GM13976 (cell line): ENCODE data around the gene CD82.
"Not testable (repeated sequence)": the region's sequence is repeated elsewhere in the genome, so short reads cannot be mapped to it uniquely, and the experiment has no call there.

Experiments used
- DNase-seq: peaks from one replicate; pipeline ENCODE4 v3.0.0; 2012; ENCODE audit warnings: low spot score
- in situ Hi-C: fragments of 300-500 bp; cut with MboI; formaldehyde crosslinking; loops from one replicate; pipeline ENCODE4 v1.12.0; 2022; ENCODE audit warnings: low sequenced_read_pairs, mixed read lengths, inconsistent platforms; ENCODE audit not compliant: unreplicated experiment
- TF ChIP-seq, protein P1 (sequence below): IDR thresholded peaks from 2 replicates; pipeline ENCODE4 v1.5.1; 2012; ENCODE audit warnings: borderline replicate concordance, mild to moderate bottlenecking; ENCODE audit not compliant: insufficient read depth; ENCODE audit errors: extremely low read depth, missing control alignments, control extremely low read depth

CD82 gene

DNA sequence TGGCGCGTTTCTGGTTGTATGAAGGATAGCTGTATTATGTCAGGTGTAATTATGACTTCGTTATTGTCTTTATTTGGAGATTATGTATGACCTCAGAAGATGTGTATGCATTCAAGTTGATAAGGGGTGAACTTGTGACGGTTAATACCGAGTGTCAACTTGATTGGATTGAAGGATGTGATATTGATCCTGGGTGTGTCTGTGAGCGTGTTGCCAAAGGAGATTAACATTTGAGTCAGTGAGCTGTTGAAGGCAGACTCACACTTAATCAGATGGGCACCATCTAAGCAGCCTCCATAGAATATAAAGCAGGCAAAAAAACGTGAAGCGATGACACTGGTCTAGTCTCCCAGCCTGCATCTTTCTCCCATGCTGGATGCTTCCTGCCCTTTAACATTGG is 15.3 kb upstream of the CD82 start:
- TF ChIP-seq, protein P1, sequence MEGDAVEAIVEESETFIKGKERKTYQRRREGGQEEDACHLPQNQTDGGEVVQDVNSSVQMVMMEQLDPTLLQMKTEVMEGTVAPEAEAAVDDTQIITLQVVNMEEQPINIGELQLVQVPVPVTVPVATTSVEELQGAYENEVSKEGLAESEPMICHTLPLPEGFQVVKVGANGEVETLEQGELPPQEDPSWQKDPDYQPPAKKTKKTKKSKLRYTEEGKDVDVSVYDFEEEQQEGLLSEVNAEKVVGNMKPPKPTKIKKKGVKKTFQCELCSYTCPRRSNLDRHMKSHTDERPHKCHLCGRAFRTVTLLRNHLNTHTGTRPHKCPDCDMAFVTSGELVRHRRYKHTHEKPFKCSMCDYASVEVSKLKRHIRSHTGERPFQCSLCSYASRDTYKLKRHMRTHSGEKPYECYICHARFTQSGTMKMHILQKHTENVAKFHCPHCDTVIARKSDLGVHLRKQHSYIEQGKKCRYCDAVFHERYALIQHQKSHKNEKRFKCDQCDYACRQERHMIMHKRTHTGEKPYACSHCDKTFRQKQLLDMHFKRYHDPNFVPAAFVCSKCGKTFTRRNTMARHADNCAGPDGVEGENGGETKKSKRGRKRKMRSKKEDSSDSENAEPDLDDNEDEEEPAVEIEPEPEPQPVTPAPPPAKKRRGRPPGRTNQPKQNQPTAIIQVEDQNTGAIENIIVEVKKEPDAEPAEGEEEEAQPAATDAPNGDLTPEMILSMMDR = no peak
- in situ Hi-C loops = no loop called here
- no peak for DNase-seq

- DNase-seq = no peak
- TF ChIP-seq, protein P1 = no peak
- in situ Hi-C loops = no loop called here
Observed at GRCh38 chr11:44551456-44552139, 13.9 kb upstream of the CD82 start.

- in situ Hi-C loops = no loop called here
- no peak for DNase-seq
- TF ChIP-seq, protein P1 = no peak
Observed at GRCh38 chr11:44555031-44555800, 10.2 kb upstream of the CD82 start.

DNA sequence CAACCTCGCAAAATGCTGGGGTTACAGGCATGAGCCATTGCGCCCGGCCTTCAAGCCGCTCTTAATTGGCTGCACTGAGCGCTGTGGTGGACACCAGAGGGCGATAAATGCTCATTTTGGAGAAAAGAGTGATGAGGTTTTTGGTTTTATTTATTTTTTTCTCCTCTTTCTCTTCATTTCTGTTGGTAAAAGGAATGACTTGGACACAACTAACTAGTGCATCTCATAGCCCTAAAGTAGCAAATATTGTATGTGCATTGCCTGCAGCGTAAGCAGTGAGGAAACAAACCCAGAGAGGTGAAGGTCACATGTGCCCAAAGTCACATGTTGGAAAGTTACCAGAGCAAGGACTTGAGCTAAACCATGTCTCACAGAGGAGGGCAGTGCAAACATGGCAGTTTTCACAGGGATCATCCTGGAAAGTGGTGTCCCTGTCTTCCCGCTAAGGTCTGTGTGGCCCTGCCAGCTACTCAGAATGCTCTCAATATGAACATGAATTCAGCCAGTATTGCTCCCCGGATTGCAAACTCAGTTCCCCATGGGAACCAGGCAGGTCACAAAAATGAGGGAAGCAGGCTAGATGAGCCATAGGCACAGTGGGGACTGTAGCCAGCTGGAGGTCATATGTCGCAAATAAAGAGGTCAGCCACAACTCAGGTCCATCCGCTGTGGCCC is 8.6 kb upstream of the CD82 start:
- DNase-seq = peak; percentile 36
- in situ Hi-C loops = no loop called here
- TF ChIP-seq, protein P1 = peak; percentile 80

DNA sequence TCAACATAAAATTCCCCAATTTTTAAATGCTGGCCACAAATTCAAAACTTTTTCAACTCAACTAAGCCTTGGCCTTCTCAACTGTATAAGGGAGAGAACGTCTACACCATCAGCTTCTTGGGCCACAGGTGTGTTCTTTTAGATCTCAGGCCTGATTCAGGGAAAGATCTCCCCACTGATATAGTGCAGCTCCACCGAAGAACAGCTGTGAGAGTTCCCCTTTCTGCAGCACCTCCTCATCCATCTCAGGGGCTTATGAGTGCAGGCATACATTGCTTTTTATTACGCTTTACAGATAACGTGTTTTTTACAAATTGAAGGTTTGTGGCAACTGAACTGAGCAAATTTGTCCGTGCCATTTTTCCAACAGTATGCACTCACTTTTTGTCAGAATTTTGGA is 8.0 kb upstream of the CD82 start:
- in situ Hi-C loops = no loop called here
- TF ChIP-seq, protein P1 = no peak
- DNase-seq = no peak

- in situ Hi-C loops = no loop called here
- TF ChIP-seq, protein P1 = no peak
- peak; percentile 51 for DNase-seq
Observed at GRCh38 chr11:44559207-44559939, 6.1 kb upstream of the CD82 start.

DNA sequence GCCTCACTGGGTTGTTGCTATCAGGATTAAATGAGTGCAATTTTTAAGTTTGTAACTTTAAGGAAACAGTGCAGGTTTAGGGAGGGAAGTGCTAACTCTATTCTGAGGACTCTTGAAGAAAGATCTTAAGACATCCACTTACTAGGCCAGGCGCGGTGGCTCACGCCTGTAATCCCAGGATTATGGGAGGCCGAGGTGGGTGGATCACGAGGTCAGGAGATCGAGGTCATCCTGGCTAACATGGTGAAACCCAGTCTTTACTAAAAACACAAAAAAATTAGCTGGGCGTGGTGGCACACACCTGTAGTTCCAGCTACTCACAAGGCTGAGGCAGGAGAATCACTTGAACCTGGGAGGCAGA is 5.5 kb upstream of the CD82 start:
- DNase-seq, in situ Hi-C loops: not testable (repeated sequence)
